IPS DF 6.9 (cell line): ENCODE data around the gene EEFSEC.

Source experiments
- DNase-seq: peaks from one replicate; pipeline ENCODE4 v3.0.0-alpha.2; 2013; ENCODE audit warnings: low read depth, low spot score
- H3K27ac ChIP-seq: one replicate; pipeline ENCODE4 v1.5.1; 2013; ENCODE audit warnings: low read length, control low read depth
- H3K27me3 ChIP-seq: 2 replicates; pipeline ENCODE4 v1.6.1; 2013; ENCODE audit warnings: mild to moderate bottlenecking, low read length; ENCODE audit not compliant: control insufficient read depth, insufficient read depth
- H3K36me3 ChIP-seq: 2 replicates; pipeline ENCODE4 v1.6.1; 2013; ENCODE audit warnings: low read length; ENCODE audit not compliant: control insufficient read depth, insufficient read depth
- H3K4me1 ChIP-seq: 2 replicates; pipeline ENCODE4 v1.6.1; 2013; ENCODE audit warnings: low read length; ENCODE audit not compliant: control insufficient read depth, insufficient read depth
- H3K4me3 ChIP-seq: 2 replicates; pipeline ENCODE4 v1.5.1; 2013; ENCODE audit warnings: mild to moderate bottlenecking, low read length
- H3K9me3 ChIP-seq: 2 replicates; pipeline ENCODE4 v1.6.1; 2013; ENCODE audit warnings: low read length, inconsistent platforms; ENCODE audit not compliant: control insufficient read depth, insufficient read depth
- WGBS: extraction: QIAGEN DNeasy Blood & Tissue Kit; methylation state at CpG from one replicate; pipeline ENCODE4 v1.1.7; 2013; ENCODE audit warnings: mixed read lengths, missing lambda C conversion rate; ENCODE audit not compliant: insufficient read length, insufficient coverage; 5-methylcytosine and 5-hydroxymethylcytosine counted together

Gene EEFSEC

DNA sequence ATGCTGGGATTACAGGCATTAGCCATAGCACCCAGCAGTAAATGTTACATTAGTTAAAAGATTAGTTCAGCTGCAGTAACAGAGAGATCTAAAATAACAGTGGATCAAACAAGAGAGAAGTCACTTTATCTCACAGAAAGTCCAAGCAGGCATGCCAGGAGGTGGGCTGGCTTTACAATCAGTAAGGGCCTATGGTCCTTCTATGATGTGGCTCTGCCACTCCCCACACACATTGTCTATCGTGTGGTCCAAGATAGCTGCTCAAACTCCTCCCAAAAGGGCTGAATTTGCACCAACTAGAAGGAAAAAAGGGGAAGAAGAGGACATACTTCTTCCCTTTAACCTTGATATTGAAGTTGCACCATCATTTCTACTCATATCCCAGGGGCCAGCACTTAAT, 25.0 kb upstream of the EEFSEC start:
- Histone ChIP-seq H3K36me3 (no peaks in the 10 kb centered on the region), H3K27ac (no peak overlapping the region), H3K27me3 (no peaks in the 10 kb centered on the region), H3K4me1 (no peaks in the 10 kb centered on the region), H3K9me3 (no peaks in the 10 kb centered on the region), H3K4me3 (no peak overlapping the region)
- WGBS, result no CpG with 5 or more reads among the region's 1 CpG
- DNase-seq, result no peak

DNA sequence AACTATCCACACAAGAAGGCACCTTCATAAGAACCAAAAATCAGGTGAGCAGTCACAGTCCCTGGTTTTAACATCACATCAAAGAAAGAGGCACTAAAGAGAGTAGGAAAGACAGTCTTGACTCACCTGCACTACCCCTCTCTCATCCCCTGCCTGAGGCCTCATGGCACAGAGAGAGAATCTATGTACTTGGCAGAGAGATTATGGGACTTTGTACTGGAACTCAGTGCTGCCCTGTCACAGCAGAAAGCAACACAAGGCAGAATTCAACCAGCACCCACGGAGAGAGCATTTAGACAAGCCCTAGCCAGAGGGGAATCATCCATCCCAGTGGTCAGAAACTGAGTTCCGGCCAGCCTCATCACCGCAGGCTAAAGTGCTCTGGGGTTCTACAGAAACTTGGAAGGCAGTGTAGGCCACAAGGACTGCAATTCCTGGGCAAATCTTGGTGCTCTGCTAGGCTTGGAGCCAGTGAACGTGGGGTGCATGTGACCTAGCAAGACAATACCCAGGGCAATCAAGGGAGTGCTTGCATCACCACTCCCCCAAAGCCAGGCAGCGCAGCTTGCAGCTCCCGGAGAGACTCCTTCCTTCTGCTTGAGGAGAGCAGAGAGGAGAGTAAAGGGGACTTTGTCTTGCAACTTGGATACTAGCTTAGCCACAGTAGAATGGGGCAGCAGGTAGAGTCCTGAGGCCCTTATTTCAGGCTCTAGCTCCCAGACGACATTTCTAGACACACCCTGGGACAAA, 21.2 kb upstream of the EEFSEC start:
- H3K9me3 ChIP-seq, result no peaks in the 10 kb centered on the region
- H3K4me3 ChIP-seq, result no peak overlapping the region
- no CpG with 5 or more reads among the region's 7 CpGs for WGBS
- H3K27ac ChIP-seq, result no peak overlapping the region
- no peaks in the 10 kb centered on the region for H3K27me3 ChIP-seq
- no peaks in the 10 kb centered on the region for H3K4me1 ChIP-seq
- no peak for DNase-seq
- no peaks in the 10 kb centered on the region for H3K36me3 ChIP-seq

DNA sequence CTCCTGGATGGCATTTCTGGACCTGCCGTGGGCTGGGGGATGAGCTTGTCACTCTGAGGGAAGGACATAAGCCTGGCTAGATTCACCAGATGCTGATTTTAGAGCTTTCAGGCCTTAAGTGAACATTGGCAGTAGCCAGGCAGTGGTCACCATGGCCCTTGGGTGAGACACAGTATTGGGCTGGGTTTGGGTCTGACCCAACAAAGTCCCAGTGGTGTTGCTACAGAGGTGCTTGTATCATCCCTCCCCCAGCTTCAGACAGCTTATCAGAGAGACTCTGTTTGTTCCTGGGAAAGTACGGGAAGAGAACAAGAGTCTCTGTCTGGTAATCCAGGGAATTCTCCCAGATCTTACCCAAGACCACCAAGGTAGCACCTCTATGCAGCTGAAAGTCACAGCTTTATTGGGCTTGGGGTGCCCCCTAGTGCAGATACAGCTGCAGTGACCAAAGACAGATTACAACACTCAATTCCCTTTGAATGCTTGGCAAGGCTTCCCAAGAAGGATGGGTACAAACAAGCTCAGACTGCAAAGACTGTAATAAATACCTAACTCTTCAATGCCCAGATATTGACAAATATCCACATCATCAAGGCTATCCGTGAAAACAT, 19.9 kb upstream of the EEFSEC start:
- no CpG with 5 or more reads among the region's 3 CpGs for WGBS
- no peaks in the 10 kb centered on the region for H3K27me3 ChIP-seq
- no peaks in the 10 kb centered on the region for H3K9me3 ChIP-seq
- peak; percentile 31 for DNase-seq
- no peak overlapping the region for H3K27ac ChIP-seq
- no peak overlapping the region for H3K4me3 ChIP-seq
- H3K36me3 ChIP-seq, result no peaks in the 10 kb centered on the region
- no peaks in the 10 kb centered on the region for H3K4me1 ChIP-seq

DNA sequence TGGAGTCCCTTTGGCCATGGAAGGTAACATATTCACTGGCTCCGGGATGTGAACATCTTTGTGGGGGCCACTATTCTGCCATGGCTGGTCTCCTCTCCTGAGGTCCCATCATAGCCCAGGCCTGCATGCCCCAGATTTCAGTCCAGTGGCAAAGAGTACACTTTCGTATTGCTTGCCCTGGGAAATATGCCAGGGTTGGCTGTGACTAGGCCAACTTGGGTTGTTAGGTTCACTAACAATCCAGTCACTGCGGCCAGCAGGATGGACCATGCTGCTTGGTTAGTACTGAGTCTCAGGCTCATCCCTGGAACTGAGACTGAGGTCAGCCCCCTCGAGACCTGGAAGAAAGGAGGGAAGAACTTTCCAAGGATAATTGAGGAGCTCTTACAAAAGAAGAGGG, 9.8 kb upstream of the EEFSEC start:
- Histone ChIP-seq H3K4me1 (no peaks in the 10 kb centered on the region), H3K27me3 (no peaks in the 10 kb centered on the region), H3K27ac (no peak overlapping the region), H3K4me3 (no peak overlapping the region), H3K9me3 (no peaks in the 10 kb centered on the region), H3K36me3 (no peaks in the 10 kb centered on the region)
- no peak for DNase-seq
- no CpG with 5 or more reads among the region's 4 CpGs for WGBS

DNA sequence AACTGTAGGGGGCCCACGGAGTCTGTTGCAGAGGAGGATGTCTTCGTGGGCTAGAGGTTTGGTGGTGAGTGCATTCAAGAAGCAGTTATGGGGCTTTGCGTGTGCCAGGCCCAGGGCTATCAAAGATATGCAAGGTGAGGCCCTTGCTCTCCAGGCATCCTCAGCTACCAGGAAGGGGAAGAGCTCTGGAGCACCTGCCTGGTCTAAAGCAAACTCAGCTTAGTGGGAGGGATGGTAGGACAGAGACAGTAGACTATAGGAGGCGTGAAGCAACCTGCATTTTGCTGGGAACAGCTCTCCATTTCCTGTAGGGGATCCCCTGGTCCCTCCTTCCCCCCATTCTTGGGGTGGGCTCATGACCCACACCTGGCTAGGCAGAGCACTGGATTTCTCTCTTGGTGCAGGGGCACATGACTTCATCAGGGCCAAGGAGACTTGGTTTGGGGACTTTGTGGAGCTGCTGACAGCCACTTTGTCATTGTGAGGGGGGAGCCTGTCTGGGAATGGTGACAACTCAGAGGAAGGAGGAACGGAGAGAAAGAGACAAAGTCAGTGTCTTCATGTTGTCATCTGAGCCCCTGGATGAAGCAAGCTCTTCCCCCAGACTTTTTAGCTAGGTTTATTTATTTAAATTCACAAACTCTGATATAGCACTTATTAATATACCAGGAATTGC, 8.6 kb upstream of the EEFSEC start:
- no CpG with 5 or more reads among the region's 5 CpGs for WGBS
- Histone ChIP-seq H3K27ac (no peak overlapping the region), H3K36me3 (no peaks in the 10 kb centered on the region), H3K4me3 (no peak overlapping the region), H3K4me1 (no peaks in the 10 kb centered on the region), H3K9me3 (no peaks in the 10 kb centered on the region), H3K27me3 (no peaks in the 10 kb centered on the region)
- no peak for DNase-seq

DNA sequence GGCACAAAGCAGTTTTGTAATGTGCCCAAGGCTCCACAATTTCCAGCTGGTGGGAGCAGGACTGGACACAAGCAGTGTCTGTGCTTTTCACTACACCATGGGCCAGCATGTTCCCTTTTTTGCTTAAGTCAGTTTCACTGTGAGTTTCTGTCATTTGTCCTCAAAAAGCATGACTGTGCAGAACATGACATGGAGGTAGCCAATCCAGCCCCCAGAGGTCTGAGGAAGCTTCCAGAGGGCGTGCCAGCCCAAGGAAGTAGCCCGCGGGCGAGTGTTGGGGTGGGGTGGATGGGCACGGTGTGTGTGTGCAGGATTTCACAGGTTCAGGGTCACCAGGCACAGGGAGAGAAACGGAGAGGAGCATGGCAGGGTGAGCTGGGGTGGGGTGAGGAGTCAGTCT, 8.0 kb upstream of the EEFSEC start:
- Histone ChIP-seq H3K4me3 (no peak overlapping the region), H3K9me3 (no peaks in the 10 kb centered on the region), H3K36me3 (no peaks in the 10 kb centered on the region), H3K27me3 (no peaks in the 10 kb centered on the region), H3K4me1 (no peaks in the 10 kb centered on the region), H3K27ac (no peak overlapping the region)
- DNase-seq, result no peak
- WGBS, result no CpG with 5 or more reads among the region's 6 CpGs

DNA sequence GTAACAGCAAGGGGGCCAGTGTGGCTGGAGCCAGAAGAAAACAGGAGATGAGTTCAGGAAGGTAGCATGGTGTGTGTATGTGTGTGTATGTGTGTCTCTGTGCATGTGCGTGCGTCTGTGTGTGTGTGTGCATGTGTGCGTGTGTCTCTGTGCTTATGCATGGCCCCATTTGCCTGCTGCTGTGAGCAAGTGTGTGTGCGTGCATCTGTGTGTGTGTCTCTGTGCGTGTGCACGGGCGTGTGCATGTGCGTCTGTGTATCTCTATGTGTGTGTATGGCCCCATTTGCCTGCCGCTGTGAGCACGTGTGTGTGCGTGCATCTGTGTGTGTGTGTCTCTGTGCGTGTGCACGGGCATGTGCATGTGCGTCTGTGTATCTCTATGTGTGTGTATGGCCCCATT, 7.1 kb upstream of the EEFSEC start:
- Histone ChIP-seq H3K36me3 (no peaks in the 10 kb centered on the region), H3K27ac (no peak overlapping the region), H3K4me1 (no peaks in the 10 kb centered on the region), H3K9me3 (no peaks in the 10 kb centered on the region), H3K4me3 (no peak overlapping the region), H3K27me3 (no peaks in the 10 kb centered on the region)
- WGBS, result no CpG with 5 or more reads among the region's 14 CpGs
- no peak for DNase-seq

DNA sequence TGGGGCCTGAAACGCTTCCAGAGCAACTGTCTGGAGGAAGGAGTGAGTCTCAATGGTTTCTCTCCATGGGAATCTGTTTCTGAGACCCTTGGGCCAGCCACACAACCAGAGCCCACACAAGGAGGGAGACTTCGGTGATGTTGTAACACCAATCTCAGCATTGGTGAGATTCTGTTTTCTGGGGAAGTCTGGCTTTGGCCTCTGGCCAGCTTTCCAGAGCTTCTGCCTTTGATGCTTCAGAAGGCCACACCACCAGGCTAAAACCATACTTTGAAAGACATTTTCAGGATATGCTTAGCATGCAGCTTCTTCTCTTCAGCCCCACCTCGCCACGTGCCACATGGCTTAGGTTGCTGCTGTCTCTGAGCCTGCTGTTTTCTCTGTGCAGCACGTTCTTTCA, 3.6 kb upstream of the EEFSEC start:
- Histone ChIP-seq H3K36me3 (no peaks in the 10 kb centered on the region), H3K4me1 (no peaks in the 10 kb centered on the region), H3K4me3 (no peak overlapping the region), H3K27me3 (no peaks in the 10 kb centered on the region), H3K27ac (no peak overlapping the region), H3K9me3 (no peaks in the 10 kb centered on the region)
- no peak for DNase-seq
- no CpG with 5 or more reads among the region's 5 CpGs for WGBS

DNA sequence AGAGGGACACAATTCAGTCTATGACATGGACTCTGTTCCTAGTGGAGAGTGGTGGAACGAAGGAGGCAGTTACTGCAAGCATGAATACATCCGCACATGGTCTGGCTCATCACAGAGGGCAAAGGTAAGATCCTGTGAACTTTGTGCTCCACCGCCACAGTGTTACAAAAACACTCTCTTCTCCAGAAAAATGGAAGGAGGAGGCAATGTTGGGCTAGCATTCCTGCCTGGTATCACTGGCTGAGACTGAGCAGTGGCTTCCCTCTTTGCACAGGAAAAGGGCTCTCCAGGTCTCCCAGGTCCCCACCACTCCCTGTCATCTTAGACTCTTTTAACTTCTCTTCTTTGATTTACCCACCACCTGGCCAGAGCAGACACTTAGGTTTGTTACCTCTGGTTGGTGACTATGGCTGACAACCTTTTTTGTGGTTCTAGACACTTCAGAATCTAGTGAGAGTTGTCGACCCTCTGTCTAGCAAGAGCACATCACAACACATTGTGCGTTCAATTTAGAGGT, 1.5 kb upstream of the EEFSEC start:
- H3K27ac ChIP-seq, result no peak overlapping the region
- no peak for DNase-seq
- H3K4me3 ChIP-seq, result no peak overlapping the region
- no peaks in the 10 kb centered on the region for H3K4me1 ChIP-seq
- no peaks in the 10 kb centered on the region for H3K36me3 ChIP-seq
- no peaks in the 10 kb centered on the region for H3K9me3 ChIP-seq
- no CpG with 5 or more reads among the region's 5 CpGs for WGBS
- H3K27me3 ChIP-seq, result no peaks in the 10 kb centered on the region

DNA sequence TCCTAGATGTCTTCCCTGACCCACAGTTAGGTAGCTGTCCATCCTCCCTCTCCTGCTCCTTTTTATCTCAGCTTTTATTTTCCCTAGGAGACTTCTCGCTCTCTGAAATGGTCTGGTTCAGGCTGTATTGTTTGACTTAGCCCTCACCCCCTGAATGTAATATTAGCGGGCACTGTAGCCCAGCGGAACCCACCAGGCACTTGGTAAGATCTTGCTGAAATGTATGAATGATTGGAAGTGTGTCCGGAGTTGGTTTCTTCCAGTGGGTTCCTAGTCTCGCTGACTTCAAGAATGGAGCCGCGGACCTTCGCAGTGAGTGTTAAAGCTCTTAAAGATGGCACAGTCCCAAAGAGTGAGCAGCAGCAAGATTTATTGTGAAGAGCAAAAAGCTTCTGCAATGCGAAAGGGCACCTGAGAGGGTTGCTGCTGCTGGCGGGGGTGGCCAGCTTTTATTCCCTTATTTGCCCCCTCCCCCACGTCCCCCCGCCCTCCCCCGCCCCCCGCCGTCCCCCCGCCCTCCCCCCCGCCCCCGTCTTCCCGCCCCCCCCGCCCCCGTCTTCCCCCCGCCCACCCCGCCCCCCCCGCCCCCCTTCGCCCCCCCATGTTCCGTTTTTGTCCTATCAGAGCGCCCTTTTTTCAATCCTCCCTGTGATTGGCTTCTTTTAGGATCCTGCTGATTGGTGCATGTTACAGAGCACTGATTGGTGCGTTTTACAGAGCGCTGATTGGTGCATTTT, 694 bp upstream of the EEFSEC start:
- no peaks in the 10 kb centered on the region for H3K36me3 ChIP-seq
- no peaks in the 10 kb centered on the region for H3K4me1 ChIP-seq
- H3K9me3 ChIP-seq, result no peaks in the 10 kb centered on the region
- H3K27me3 ChIP-seq, result no peaks in the 10 kb centered on the region
- WGBS, result no CpG with 5 or more reads among the region's 29 CpGs
- H3K4me3 ChIP-seq, result peak overlapping the region; percentile 95; the same call in 1 of the 2 replicates
- no peak for DNase-seq
- H3K27ac ChIP-seq, result no peak overlapping the region
